ENCODE measurements around the gene CYB5R4.

CYB5R4 gene

GRCh38 chr6:84003131-84003530 is 143.6 kb downstream of the CYB5R4 start:
- TF ChIP-seq CTCF (IDR thresholded peaks at IDR 0.05) = no peak
- H3K4me3 ChIP-seq = no peak overlapping the region
- DNase-seq (ENCODE audit: low spot score) = no peak
- no peak overlapping the region for H3K27ac ChIP-seq

GRCh38 chr6:84003654-84004053 is 144.2 kb downstream of the CYB5R4 start:
- Histone ChIP-seq H3K27ac (no peak overlapping the region), H3K4me3 (no peak overlapping the region)
- TF ChIP-seq CTCF (IDR thresholded peaks at IDR 0.05) = no peak
- no peak for DNase-seq (ENCODE audit: low spot score)

- no peak overlapping the region for H3K27ac ChIP-seq
- DNase-seq (ENCODE audit: low spot score) = no peak
- no peak for TF ChIP-seq CTCF (IDR thresholded peaks at IDR 0.05)
- H3K4me3 ChIP-seq = no peak overlapping the region
Measured at GRCh38 chr6:84007871-84008270, 148.4 kb downstream of the CYB5R4 start.

GRCh38 chr6:84013354-84013753 is 153.9 kb downstream of the CYB5R4 start:
- Histone ChIP-seq H3K4me3 (no peak overlapping the region), H3K27ac (no peak overlapping the region)
- DNase-seq (ENCODE audit: low spot score) = no peak
- TF ChIP-seq CTCF (IDR thresholded peaks at IDR 0.05) = no peak

GRCh38 chr6:84013931-84014330 is 154.4 kb downstream of the CYB5R4 start:
- TF ChIP-seq CTCF (IDR thresholded peaks at IDR 0.05) = no peak
- DNase-seq (ENCODE audit: low spot score) = no peak
- no peak overlapping the region for H3K27ac ChIP-seq
- no peak overlapping the region for H3K4me3 ChIP-seq

GRCh38 chr6:84016029-84016428 is 156.5 kb downstream of the CYB5R4 start:
- H3K27ac ChIP-seq = no peak overlapping the region
- no peak overlapping the region for H3K4me3 ChIP-seq
- no peak for DNase-seq (ENCODE audit: low spot score)
- TF ChIP-seq CTCF (IDR thresholded peaks at IDR 0.05) = no peak

All from coronary artery (tissue), 2 donors.